Endothelial cell of umbilical vein (primary cell): ENCODE measurements around the gene HAPLN2. TPM values are rescaled to one million over a fixed set of nuclear protein-coding genes. Genes with fewer than 3 reads are reported as not detected.
A peak's percentile ranks its signal among the peaks of the same experiment; 100 is the strongest.

ENCODE experiments used
- Bru-seq: library from RNA; stranded (reverse); fragments of 400-500 nt; gene quantifications from one replicate; lab custom pipeline; 2021; lab: Mats Ljungman, UMichigan
- BruChase-seq, 2 experiments: library from RNA; stranded (reverse); fragments of 400-500 nt; gene quantifications; one replicate each; lab custom pipeline; 2021; lab: Mats Ljungman, UMichigan
- BruUV-seq: library from RNA; stranded (reverse); fragments of 400-500 nt; replicated peaks from 2 replicates; lab custom pipeline; 2021; lab: Mats Ljungman, UMichigan
- CTCF ChIA-PET: fragments of 300-600, 350-600 bp; sonication (Branson Sonifier 250); formaldehyde crosslinking; loops from one replicate; lab custom pipeline; 2021; ENCODE audit warnings: antibody characterized with exemption, inconsistent platforms; lab: Charles Lee
- POLR2A ChIA-PET: fragments of 300-600, 350-600 bp; sonication (Branson Sonifier 250); formaldehyde crosslinking; loops from one replicate; lab custom pipeline; 2021; ENCODE audit warnings: antibody characterized with exemption, inconsistent platforms; lab: Charles Lee
- DNase-seq: peaks from one replicate; pipeline ENCODE4 v3.0.0-alpha.2; 2011; ENCODE audit warnings: low read depth, low spot score
- FAIRE-seq: peaks from 2 replicates; lab custom pipeline; 2011; peaks lifted over from hg19 to GRCh38; lab: Jason Lieb, UNC
- H2AFZ ChIP-seq: 2 replicates; pipeline ENCODE4 v1.6.0; 2012; ENCODE audit warnings: low read depth, low read length, control low read depth, inconsistent platforms
- H3K27ac ChIP-seq: 2 replicates; pipeline ENCODE4 v1.5.1; 2011; ENCODE audit warnings: low read depth, mild to moderate bottlenecking, control low read depth, low read length, moderate library complexity; ENCODE audit not compliant: insufficient read depth
- H3K27me3 ChIP-seq, 2 experiments: 2 replicates each; pipeline versions ENCODE4 v1.6.0 to v1.6.1; 2011; ENCODE audit warnings: low read length in 2 of 2, mixed read lengths in 1 of 2; ENCODE audit not compliant: control insufficient read depth in 2 of 2, insufficient read depth in 2 of 2
- H3K36me3 ChIP-seq, 2 experiments: 2 replicates in 1 of 2; 3 replicates in 1 of 2; pipeline ENCODE4 v1.5.1; 2011; ENCODE audit warnings: low read length in 2 of 2, mild to moderate bottlenecking in 1 of 2, moderate library complexity in 1 of 2; ENCODE audit not compliant: control insufficient read depth in 2 of 2, insufficient read depth in 2 of 2; ENCODE audit errors: extremely low read depth in 1 of 2
- H3K4me1 ChIP-seq: 3 replicates; pipeline ENCODE4 v1.5.1; 2011; ENCODE audit warnings: mild to moderate bottlenecking, low read length; ENCODE audit not compliant: control insufficient read depth, insufficient read depth; ENCODE audit errors: extremely low read depth
- H3K4me2 ChIP-seq: 2 replicates; pipeline ENCODE4 v1.6.1; 2011; ENCODE audit warnings: low read length, control low read depth, mixed read lengths; ENCODE audit not compliant: insufficient read depth
- H3K4me3 ChIP-seq, 3 experiments: fragments of 200-600 bp in 1 of 3; sonication (generic), shearing (Covaris generic) in 1 of 3; replicated peaks in 1 of 3; 2 replicates each; pipeline ENCODE4 v1.5.1; 2011 to 2016; ENCODE audit warnings: control low read depth in 3 of 3, low read length in 3 of 3, mild to moderate bottlenecking in 2 of 3, inconsistent platforms in 1 of 3, low read depth in 1 of 3, moderate library complexity in 1 of 3; ENCODE audit not compliant: insufficient read depth in 1 of 3
- H3K79me2 ChIP-seq: 2 replicates; pipeline ENCODE4 v1.6.0; 2012; ENCODE audit warnings: low read length, inconsistent platforms; ENCODE audit not compliant: control insufficient read depth, insufficient read depth
- H3K9ac ChIP-seq: replicated peaks from 2 replicates; pipeline ENCODE3; 2011; ENCODE audit warnings: low read length, control low read depth; ENCODE audit not compliant: insufficient read depth; ENCODE audit errors: extremely low read depth
- H3K9me1 ChIP-seq: replicated peaks from 3 replicates; pipeline ENCODE4 v1.6.0; 2011; ENCODE audit warnings: mild to moderate bottlenecking, low read length; ENCODE audit not compliant: control insufficient read depth, insufficient read depth; ENCODE audit errors: extremely low read depth
- H3K9me3 ChIP-seq: replicated peaks from 2 replicates; pipeline ENCODE4 v1.5.1; 2012; ENCODE audit warnings: low read length, inconsistent platforms; ENCODE audit not compliant: control insufficient read depth, insufficient read depth
- H4K20me1 ChIP-seq: replicated peaks from 2 replicates; pipeline ENCODE3; 2011; ENCODE audit warnings: mild to moderate bottlenecking, low read length; ENCODE audit not compliant: control insufficient read depth, insufficient read depth; ENCODE audit errors: extremely low read depth
- dilution Hi-C: fragments of 300-500 bp; cut with MboI; formaldehyde crosslinking; loops from one replicate; pipeline ENCODE4 v1.15.0; 2019; ENCODE audit warnings: low sequenced_read_pairs; ENCODE audit not compliant: extremely low pct_ligation_motif_present
- intact Hi-C: fragments of 100-400 bp; cut with micrococcal nuclease; formaldehyde crosslinking; loops from one replicate; pipeline ENCODE4 v1.10.0; 2022
- long read RNA-seq: library from polyadenylated mRNA; stranded (forward); transcript quantifications from one replicate; pipeline ENCODE4 v2.0.0, GENCODE V29; 2021
- polyA minus RNA-seq, 3 experiments: library from RNA; depleted of rRNA, polyadenylated mRNA; stranded (reverse); fragments of >200 nt; gene quantifications; 1 replicate in 1 of 3; 2 replicates in 2 of 3; pipeline ENCODE4 v1.2.3, GENCODE V29; 2011
- polyA plus RNA-seq, 4 experiments: library from polyadenylated mRNA; depleted of rRNA in 3 of 4; stranded (reverse) in 3 of 4; unstranded in 1 of 4; fragments of >200 nt; gene quantifications; 2 replicates each; pipeline versions ENCODE4 v1.2.1 to v1.2.3, GENCODE V29; 2011 to 2012; ENCODE audit warnings: missing spikeins in 1 of 4
- total RNA-seq: library from RNA; stranded (reverse); gene quantifications from 2 replicates; pipeline ENCODE4 v1.2.3, GENCODE V29; 2021
- TF ChIP-seq, protein P1 (sequence below), 2 donors: IDR thresholded peaks; 1 replicate in 1 of 2; 2 replicates in 1 of 2; pipeline ENCODE4 v1.5.1; 2011; ENCODE audit warnings: low read length in 2 of 2, mild to moderate bottlenecking in 2 of 2, moderate library complexity in 2 of 2, control low read depth in 1 of 2, inconsistent platforms in 1 of 2, low read depth in 1 of 2; ENCODE audit not compliant: insufficient read depth in 1 of 2; ENCODE audit errors: extremely low read depth in 1 of 2
- TF ChIP-seq, protein P2 (sequence below): IDR thresholded peaks from 2 replicates; pipeline ENCODE4 v1.6.1; 2011; ENCODE audit not compliant: insufficient read depth, insufficient read length

The HAPLN2 gene
- not detected in 2 replicates for total RNA-seq
- 0.14 TPM in 1 of 2 replicates, not detected in the other for polyA plus RNA-seq
- polyA plus RNA-seq (2011; cell fraction: cytosol; rRNA removed): not detected in 2 replicates
- 0.68 and 0.70 TPM in 2 replicates for polyA plus RNA-seq (2011; cell fraction: nucleus; rRNA removed)
- not detected in 2 replicates for polyA plus RNA-seq (2012)
- not detected in 2 replicates for polyA minus RNA-seq
- polyA minus RNA-seq (2011; cell fraction: cytosol; rRNA and poly(A)+ RNA removed): not detected
- polyA minus RNA-seq (2011; cell fraction: nucleus; rRNA and poly(A)+ RNA removed): not detected in 2 replicates
- not detected for Bru-seq, nascent RNA
- BruChase-seq, experiment 1, labeled RNA remaining after a 6-hour chase: percentile 15 among the genes with signal in this experiment
- BruChase-seq, experiment 2, labeled RNA remaining after a 2-hour chase: percentile 11 among the genes with signal in this experiment
- long read RNA-seq: 0 reads

DNA sequence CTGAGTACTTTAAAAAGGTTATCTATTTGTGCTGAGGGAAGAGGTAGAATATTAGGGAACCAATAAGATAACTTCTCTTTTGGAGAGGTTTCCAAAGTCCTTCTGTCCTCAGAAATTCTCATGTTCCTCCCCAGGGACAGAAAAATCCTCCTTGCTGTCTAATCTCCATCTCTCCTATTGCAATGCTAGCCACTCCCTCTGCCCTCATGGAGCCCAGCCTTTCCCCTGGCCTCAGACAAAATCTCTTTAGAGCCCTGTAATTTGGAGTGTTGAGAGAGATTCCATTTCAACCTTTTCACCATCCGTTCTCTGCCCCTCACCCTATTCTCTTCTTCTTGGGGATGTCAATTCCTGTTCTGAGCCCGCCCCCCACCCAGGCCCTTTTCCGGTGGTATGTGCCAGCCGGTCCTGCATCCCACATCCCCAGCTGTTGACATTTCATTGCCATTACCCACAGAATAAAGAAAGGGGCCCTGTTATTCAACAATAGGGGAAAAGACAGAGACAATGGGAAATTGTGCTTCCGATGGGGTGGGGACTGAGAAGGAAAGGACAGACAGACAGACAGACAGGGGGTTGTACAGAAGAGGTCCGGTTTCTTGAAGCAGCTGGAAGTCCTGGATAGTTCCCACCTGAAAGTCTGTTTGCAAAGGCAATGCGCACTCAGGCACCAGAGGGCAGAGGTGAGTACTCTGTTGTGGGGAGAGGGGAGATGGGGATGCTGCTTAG lies at the start of gene HAPLN2:
Gene HAPLN2 (plus strand): TSS at position 563 of the 729 bp plus-strand sequence. CDS start 4,076 bp downstream, outside the sequence.
- no peak within 1 kb of the TSS for H3K27ac ChIP-seq
- dilution Hi-C loops (no loop called here), intact Hi-C loops (no loop called here)
- H3K79me2 ChIP-seq: no peaks in the 10 kb centered on the region
- peak; percentile 64 for FAIRE-seq
- no peaks in the 10 kb centered on the region for H3K9me1 ChIP-seq
- H3K4me3 ChIP-seq: no peak within 1 kb of the TSS
- peaks cover 8% of the 10 kb centered on the region for H3K4me1 ChIP-seq
- CTCF ChIA-PET: interaction anchor here (0.7 to 13.8 kb wide), 10 partner anchors 11 to 309 kb away, joined by 3 to 237 read pairs (median 10); partner anchors contain the start of gene CRABP2
- no peaks in the 10 kb centered on the region for H3K36me3 ChIP-seq
- no peaks in the 10 kb centered on the region for H4K20me1 ChIP-seq
- H3K27me3 ChIP-seq: peaks cover 32 to 43% of the 10 kb centered on the region in 2 experiments
- POLR2A ChIA-PET: no interaction called here
- BruUV-seq: no TSS peak
- no peak within 1 kb of the TSS for H3K9ac ChIP-seq
- peak; percentile 20 for DNase-seq
- H3K9me3 ChIP-seq: no peaks in the 10 kb centered on the region
- no peak within 1 kb of the TSS for H3K4me2 ChIP-seq
- TF ChIP-seq, protein P1, sequence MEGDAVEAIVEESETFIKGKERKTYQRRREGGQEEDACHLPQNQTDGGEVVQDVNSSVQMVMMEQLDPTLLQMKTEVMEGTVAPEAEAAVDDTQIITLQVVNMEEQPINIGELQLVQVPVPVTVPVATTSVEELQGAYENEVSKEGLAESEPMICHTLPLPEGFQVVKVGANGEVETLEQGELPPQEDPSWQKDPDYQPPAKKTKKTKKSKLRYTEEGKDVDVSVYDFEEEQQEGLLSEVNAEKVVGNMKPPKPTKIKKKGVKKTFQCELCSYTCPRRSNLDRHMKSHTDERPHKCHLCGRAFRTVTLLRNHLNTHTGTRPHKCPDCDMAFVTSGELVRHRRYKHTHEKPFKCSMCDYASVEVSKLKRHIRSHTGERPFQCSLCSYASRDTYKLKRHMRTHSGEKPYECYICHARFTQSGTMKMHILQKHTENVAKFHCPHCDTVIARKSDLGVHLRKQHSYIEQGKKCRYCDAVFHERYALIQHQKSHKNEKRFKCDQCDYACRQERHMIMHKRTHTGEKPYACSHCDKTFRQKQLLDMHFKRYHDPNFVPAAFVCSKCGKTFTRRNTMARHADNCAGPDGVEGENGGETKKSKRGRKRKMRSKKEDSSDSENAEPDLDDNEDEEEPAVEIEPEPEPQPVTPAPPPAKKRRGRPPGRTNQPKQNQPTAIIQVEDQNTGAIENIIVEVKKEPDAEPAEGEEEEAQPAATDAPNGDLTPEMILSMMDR (IDR thresholded peaks at IDR 0.05; ENCODE audit: extremely low read depth in 1 of 2, insufficient read depth in 1 of 2, low read depth in 1 of 2, low read length in 2 of 2): peak; percentile 23 to 56
- TF ChIP-seq, protein P2, sequence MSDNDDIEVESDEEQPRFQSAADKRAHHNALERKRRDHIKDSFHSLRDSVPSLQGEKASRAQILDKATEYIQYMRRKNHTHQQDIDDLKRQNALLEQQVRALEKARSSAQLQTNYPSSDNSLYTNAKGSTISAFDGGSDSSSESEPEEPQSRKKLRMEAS: no peak
- H2AFZ ChIP-seq: no peak within 1 kb of the TSS
